GM12878 (cell line): ENCODE results near the gene UBE2QL1. TPM values are rescaled to one million over a fixed set of nuclear protein-coding genes. Genes with fewer than 3 reads are reported as not detected.

Experiments used
- ATAC-seq: fragments of 200-7000 bp; cut with Tn5 transposase; 3 replicates; pipeline ENCODE4 v1.9.1; 2020; ENCODE audit warnings: mild to moderate bottlenecking, moderate library complexity
- BruUV-seq: library from RNA; stranded (reverse); fragments of 400-500 nt; replicated peaks from 2 replicates; lab custom pipeline; 2021; lab: Mats Ljungman, UMichigan
- CTCF ChIA-PET: fragments of 300-600 bp; sonication (Branson Sonifier 250); formaldehyde crosslinking; extraction: SDS; loops from one replicate; lab custom pipeline; 2021; ENCODE audit warnings: inconsistent platforms; lab: Yijun Ruan, JAX
- POLR2A ChIA-PET: fragments of 350-600 bp; formaldehyde crosslinking; extraction: SDS; loops from one replicate; lab custom pipeline; 2021; ENCODE audit warnings: inconsistent platforms; lab: Charles Lee
- RAD21 ChIA-PET: fragments of 300-600 bp; sonication (Branson Sonifier 250); formaldehyde crosslinking; loops from one replicate; lab custom pipeline; 2023; ENCODE audit warnings: antibody characterized with exemption; ENCODE audit not compliant: unreplicated experiment; lab: Charles Lee
- SMC1A ChIA-PET: fragments of 300-600 bp; sonication (Branson Sonifier 250); formaldehyde crosslinking; loops from one replicate; lab custom pipeline; 2023; ENCODE audit not compliant: unreplicated experiment, uncharacterized antibody; lab: Charles Lee
- DNase-seq: peaks from one replicate; pipeline ENCODE4 v3.0.0-alpha.2; 2011; ENCODE audit warnings: low read depth, low spot score
- FAIRE-seq: peaks from 3 replicates; lab custom pipeline; 2011; peaks lifted over from hg19 to GRCh38; lab: Jason Lieb, UNC
- H2AFZ ChIP-seq: 2 replicates; pipeline ENCODE4 v1.6.0; 2011; ENCODE audit warnings: low read depth, low read length, control low read depth; ENCODE audit not compliant: control insufficient read depth
- H3K27ac ChIP-seq: 2 replicates; pipeline ENCODE4 v1.5.1; 2011; ENCODE audit warnings: control low read depth; ENCODE audit not compliant: control insufficient read depth, insufficient read depth
- H3K27me3 ChIP-seq, 2 experiments: replicated peaks in 1 of 2; 2 replicates each; pipeline versions ENCODE4 v1.6.0 to v1.6.1; 2011; ENCODE audit warnings: low read length in 1 of 2; ENCODE audit not compliant: control insufficient read depth in 2 of 2, insufficient read depth in 2 of 2
- H3K36me3 ChIP-seq, 2 experiments: 2 replicates each; pipeline ENCODE4 v1.5.1; 2011; ENCODE audit warnings: low read length in 1 of 2; ENCODE audit not compliant: control insufficient read depth in 2 of 2, insufficient read depth in 2 of 2
- H3K4me1 ChIP-seq: 2 replicates; pipeline ENCODE4 v1.6.1; 2011; ENCODE audit warnings: mild to moderate bottlenecking, low read length, moderate library complexity, mixed read lengths; ENCODE audit not compliant: control insufficient read depth, insufficient read depth
- H3K4me2 ChIP-seq: 2 replicates; pipeline ENCODE4 v1.6.0; 2011; ENCODE audit warnings: control low read depth; ENCODE audit not compliant: control insufficient read depth, insufficient read depth
- H3K4me3 ChIP-seq: fragments of 200-600 bp; sonication (generic); 2 replicates; pipeline ENCODE4 v1.5.1; 2016
- H3K79me2 ChIP-seq: 2 replicates; pipeline ENCODE4 v1.6.0; 2011; ENCODE audit warnings: low read length; ENCODE audit not compliant: control insufficient read depth, insufficient read depth
- H3K9ac ChIP-seq: 2 replicates; pipeline ENCODE4 v1.8.0; 2011; ENCODE audit warnings: low read length, control low read depth, mixed read lengths; ENCODE audit not compliant: control insufficient read depth, insufficient read depth
- H3K9me3 ChIP-seq: replicated peaks from 3 replicates; pipeline ENCODE4 v1.5.1; 2011; ENCODE audit warnings: mild to moderate bottlenecking, low read length; ENCODE audit not compliant: control insufficient read depth, insufficient read depth
- H4K20me1 ChIP-seq: 2 replicates; pipeline ENCODE4 v1.6.0; 2011; ENCODE audit not compliant: control insufficient read depth, insufficient read depth
- ASH2L ChIP-seq: fragments of 300-600, 200-600 bp; sonication (generic); IDR thresholded peaks from 2 replicates; pipeline ENCODE4 v1.6.1; 2017; ENCODE audit warnings: low read depth, mild to moderate bottlenecking, borderline replicate concordance
- CHD2 ChIP-seq: IDR thresholded peaks from 2 replicates; pipeline ENCODE4 v1.6.1; 2011; ENCODE audit warnings: low read depth, low read length, improper control_type of control experiment, borderline replicate concordance
- DPF2 ChIP-seq: fragments of 450-650 bp; IDR thresholded peaks from 2 replicates; pipeline ENCODE4 v1.6.1; 2017; ENCODE audit warnings: mild to moderate bottlenecking
- FOXK2 ChIP-seq: fragments of 450-650 bp; IDR thresholded peaks from 2 replicates; pipeline ENCODE4 v1.6.1; 2017; ENCODE audit warnings: mild to moderate bottlenecking, moderate library complexity
- GABPA ChIP-seq: IDR thresholded peaks from 2 replicates; pipeline ENCODE4 v1.6.1; 2014; ENCODE audit warnings: antibody characterized with exemption, low read depth, mild to moderate bottlenecking, inconsistent platforms
- IRF4 ChIP-seq: IDR thresholded peaks from 2 replicates; pipeline ENCODE4 v1.6.1; 2011; ENCODE audit warnings: low read depth, low read length
- JUND ChIP-seq: IDR thresholded peaks from 2 replicates; pipeline ENCODE4 v1.6.1; 2012; ENCODE audit warnings: low read depth, mild to moderate bottlenecking, low read length, improper control_type of control experiment, moderate library complexity
- MEF2B ChIP-seq: fragments of 450-650 bp; IDR thresholded peaks from 2 replicates; pipeline ENCODE4 v1.6.1; 2018; ENCODE audit warnings: mild to moderate bottlenecking, moderate library complexity; ENCODE audit not compliant: partially characterized antibody, poor library complexity, severe bottlenecking
- NR2C2 ChIP-seq: IDR thresholded peaks from 2 replicates; pipeline ENCODE4 v1.6.1; 2011; ENCODE audit warnings: borderline replicate concordance, low read depth; ENCODE audit not compliant: control insufficient read depth, insufficient read length
- POLR2A ChIP-seq: IDR thresholded peaks from 2 replicates; pipeline ENCODE4 v1.6.1; 2011; ENCODE audit warnings: low read depth, mild to moderate bottlenecking, low read length
- POLR2AphosphoS5 ChIP-seq: IDR thresholded peaks from 2 replicates; pipeline ENCODE4 v1.6.1; 2011; ENCODE audit warnings: mild to moderate bottlenecking, low read length, inconsistent platforms
- SMAD5 ChIP-seq: IDR thresholded peaks from 2 replicates; pipeline ENCODE4 v1.6.1; 2016; ENCODE audit warnings: antibody characterized with exemption, low read depth
- SMC3 ChIP-seq: IDR thresholded peaks from 2 replicates; pipeline ENCODE4 v1.6.1; 2011; ENCODE audit warnings: low read length, improper control_type of control experiment, borderline replicate concordance
- STAT3 ChIP-seq: IDR thresholded peaks from 2 replicates; pipeline ENCODE4 v1.6.1; 2011; ENCODE audit warnings: low read depth, low read length, improper control_type of control experiment
- ZNF217 ChIP-seq: fragments of 450-650 bp; IDR thresholded peaks from 2 replicates; pipeline ENCODE4 v1.6.1; 2017; ENCODE audit warnings: antibody characterized with exemption, mild to moderate bottlenecking
- WGBS: methylation state at CpG from one replicate; pipeline ENCODE4 v1.1.6; 2016; ENCODE audit warnings: low lambda C conversion rate; ENCODE audit not compliant: insufficient replicate concordance, insufficient coverage; ENCODE audit errors: missing lambda C conversion rate; 5-methylcytosine and 5-hydroxymethylcytosine counted together
- in situ Hi-C: fragments of 300-500 bp; cut with MboI; formaldehyde crosslinking; loops from 9 replicates; pipeline ENCODE4 v1.14.3; 2018; ENCODE audit warnings: mixed read lengths
- intact Hi-C: fragments of 100-400 bp; cut with micrococcal nuclease; formaldehyde crosslinking; loops from one replicate; pipeline ENCODE4 v1.14.2; 2022; ENCODE audit not compliant: unreplicated experiment
- polyA plus RNA-seq, 11 experiments: library from polyadenylated mRNA; depleted of rRNA in 4 of 11; unstranded in 6 of 11; stranded (reverse) in 5 of 11; fragments of >200 nt; fragmentation: Nextera tagmentation in 4 of 11; fragmentation: Illumina TruSeq in 1 of 11; extraction: Ambion mirVana in 4 of 11; extraction: Trizol in 1 of 11; gene quantifications; 1 replicate in 1 of 11; 2 replicates in 10 of 11; pipeline versions ENCODE4 v1.2.1 to v1.2.3, GENCODE V29; 2011 to 2016; ENCODE audit warnings: inconsistent platforms in 2 of 11, missing spikeins in 2 of 11, low read depth in 1 of 11
- total RNA-seq, 4 experiments: library from RNA; depleted of rRNA in 3 of 4; stranded (reverse); fragments of >200 nt in 3 of 4; fragmentation: Illumina TruSeq in 1 of 4; extraction: Trizol in 1 of 4; gene quantifications; 2 replicates each; pipeline versions ENCODE4 v1.2.1 to v1.2.3, GENCODE V29; 2013 to 2021
- TF ChIP-seq, protein P1 (sequence below): fragments of 450-650 bp; IDR thresholded peaks from 2 replicates; pipeline ENCODE4 v1.6.1; 2017; ENCODE audit warnings: mild to moderate bottlenecking, low read depth, inconsistent platforms; ENCODE audit not compliant: poor library complexity, severe bottlenecking
- TF ChIP-seq, protein P2 (sequence below): IDR thresholded peaks from 2 replicates; pipeline ENCODE4 v1.6.1; 2011; ENCODE audit warnings: low read depth, mild to moderate bottlenecking, low read length, moderate library complexity, borderline replicate concordance; ENCODE audit errors: extremely low read depth
- TF ChIP-seq, protein P3 (sequence below), 3 experiments: IDR thresholded peaks in 2 of 3; conservative IDR thresholded peaks in 1 of 3; 2 replicates each; pipeline ENCODE4 v1.5.1; 2011; ENCODE audit warnings: low read depth in 3 of 3, low read length in 3 of 3, mild to moderate bottlenecking in 3 of 3, control low read depth in 2 of 3, moderate library complexity in 2 of 3, inconsistent platforms in 1 of 3, mixed read lengths in 1 of 3; ENCODE audit not compliant: control insufficient read depth in 2 of 3, insufficient read depth in 1 of 3; ENCODE audit errors: extremely low read depth in 1 of 3

UBE2QL1 gene
- total and polyA plus RNA-seq, 10 of the 15 experiments (the other 5 are each of a cell fraction or from before 2014, with no cell fraction given) = 0.03 to 0.62 (median 0.04) TPM; not detected in 6

DNA sequence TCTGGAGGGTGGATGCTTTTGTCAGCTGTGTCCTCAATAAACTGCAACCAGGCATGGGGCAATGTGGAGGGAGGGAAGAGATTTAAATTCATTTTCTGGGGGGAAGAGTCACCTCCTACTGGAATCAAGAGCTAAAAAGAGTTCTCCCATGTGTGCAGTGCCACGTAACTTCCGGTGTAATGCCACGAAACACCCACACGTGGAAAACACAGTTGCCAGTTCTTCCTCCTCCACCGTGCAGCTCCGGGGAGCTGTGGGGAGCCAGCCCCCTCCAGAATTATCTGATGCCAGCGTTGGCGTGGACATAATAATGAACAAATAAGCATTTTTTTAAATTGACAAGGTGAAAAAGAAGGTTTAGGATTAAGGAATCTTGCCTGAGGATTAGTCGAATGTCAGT lies 38.2 kb upstream of the UBE2QL1 start (continued):
- TF ChIP-seq IRF4 (no peak), NR2C2 (no peak), CHD2 (no peak), STAT3 (no peak)
- TF ChIP-seq, protein P1, sequence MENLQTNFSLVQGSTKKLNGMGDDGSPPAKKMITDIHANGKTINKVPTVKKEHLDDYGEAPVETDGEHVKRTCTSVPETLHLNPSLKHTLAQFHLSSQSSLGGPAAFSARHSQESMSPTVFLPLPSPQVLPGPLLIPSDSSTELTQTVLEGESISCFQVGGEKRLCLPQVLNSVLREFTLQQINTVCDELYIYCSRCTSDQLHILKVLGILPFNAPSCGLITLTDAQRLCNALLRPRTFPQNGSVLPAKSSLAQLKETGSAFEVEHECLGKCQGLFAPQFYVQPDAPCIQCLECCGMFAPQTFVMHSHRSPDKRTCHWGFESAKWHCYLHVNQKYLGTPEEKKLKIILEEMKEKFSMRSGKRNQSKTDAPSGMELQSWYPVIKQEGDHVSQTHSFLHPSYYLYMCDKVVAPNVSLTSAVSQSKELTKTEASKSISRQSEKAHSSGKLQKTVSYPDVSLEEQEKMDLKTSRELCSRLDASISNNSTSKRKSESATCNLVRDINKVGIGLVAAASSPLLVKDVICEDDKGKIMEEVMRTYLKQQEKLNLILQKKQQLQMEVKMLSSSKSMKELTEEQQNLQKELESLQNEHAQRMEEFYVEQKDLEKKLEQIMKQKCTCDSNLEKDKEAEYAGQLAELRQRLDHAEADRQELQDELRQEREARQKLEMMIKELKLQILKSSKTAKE = no peak
- TF ChIP-seq, all 136 proteins: peak for 0

DNA sequence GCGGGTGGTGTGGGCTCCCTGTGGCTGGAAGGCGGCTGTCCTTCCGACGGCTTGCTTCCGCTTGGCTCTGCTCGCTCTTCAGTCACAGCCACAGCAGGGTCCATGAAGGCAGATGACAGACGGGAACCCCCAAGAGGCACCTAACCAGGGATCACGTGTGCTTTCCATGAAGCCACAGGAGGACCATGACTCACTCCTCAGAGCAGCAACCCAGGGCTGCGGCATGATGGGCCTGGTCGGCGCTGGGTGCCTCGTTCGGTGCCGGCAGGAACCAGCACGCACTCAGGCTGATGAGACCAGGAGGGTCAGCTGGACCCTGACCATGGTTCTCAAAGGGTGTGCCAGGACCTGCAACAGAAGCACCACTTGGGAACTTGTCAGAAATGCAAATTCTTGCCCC lies 37.5 kb upstream of the UBE2QL1 start:
- no TSS peak for BruUV-seq
- in situ Hi-C loops (no loop called here), intact Hi-C loops (no loop called here)
- ChIA-PET POLR2A (no interaction called here), CTCF (no interaction called here), SMC1A (no interaction called here), RAD21 (no interaction called here)
- Histone ChIP-seq H3K36me3 (no peaks in the 10 kb centered on the region), H3K4me2 (no peak overlapping the region), H3K4me3 (no peak overlapping the region), H3K27me3 (0 out of 4 replicates have a peak, but pooled peaks cover 0 to 2% of the 10 kb centered on the region in 2 experiments), H3K27ac (no peak overlapping the region), H4K20me1 (no peaks in the 10 kb centered on the region), H3K4me1 (no peaks in the 10 kb centered on the region), H3K9me3 (no peaks in the 10 kb centered on the region; the same call in 2 of the 3 replicates), H3K79me2 (no peaks in the 10 kb centered on the region), H2AFZ (no peak overlapping the region), H3K9ac (no peak overlapping the region)
- ATAC-seq (no peak), DNase-seq (no peak), FAIRE-seq (no peak)
- WGBS = 78% methylated on average over 15 of the region's 15 CpGs
- TF ChIP-seq JUND = no peak
- no peak for TF ChIP-seq GABPA
- TF ChIP-seq SMC3 = no peak
- no peak for TF ChIP-seq POLR2A
- TF ChIP-seq ASH2L = no peak
- TF ChIP-seq FOXK2 = no peak
- TF ChIP-seq, protein P2, sequence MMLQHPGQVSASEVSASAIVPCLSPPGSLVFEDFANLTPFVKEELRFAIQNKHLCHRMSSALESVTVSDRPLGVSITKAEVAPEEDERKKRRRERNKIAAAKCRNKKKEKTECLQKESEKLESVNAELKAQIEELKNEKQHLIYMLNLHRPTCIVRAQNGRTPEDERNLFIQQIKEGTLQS = no peak
- no peak for TF ChIP-seq ZNF217
- no peak for TF ChIP-seq POLR2AphosphoS5
- no peak for TF ChIP-seq SMAD5
- no peak for TF ChIP-seq DPF2
- TF ChIP-seq MEF2B = no peak
- TF ChIP-seq, protein P3, sequence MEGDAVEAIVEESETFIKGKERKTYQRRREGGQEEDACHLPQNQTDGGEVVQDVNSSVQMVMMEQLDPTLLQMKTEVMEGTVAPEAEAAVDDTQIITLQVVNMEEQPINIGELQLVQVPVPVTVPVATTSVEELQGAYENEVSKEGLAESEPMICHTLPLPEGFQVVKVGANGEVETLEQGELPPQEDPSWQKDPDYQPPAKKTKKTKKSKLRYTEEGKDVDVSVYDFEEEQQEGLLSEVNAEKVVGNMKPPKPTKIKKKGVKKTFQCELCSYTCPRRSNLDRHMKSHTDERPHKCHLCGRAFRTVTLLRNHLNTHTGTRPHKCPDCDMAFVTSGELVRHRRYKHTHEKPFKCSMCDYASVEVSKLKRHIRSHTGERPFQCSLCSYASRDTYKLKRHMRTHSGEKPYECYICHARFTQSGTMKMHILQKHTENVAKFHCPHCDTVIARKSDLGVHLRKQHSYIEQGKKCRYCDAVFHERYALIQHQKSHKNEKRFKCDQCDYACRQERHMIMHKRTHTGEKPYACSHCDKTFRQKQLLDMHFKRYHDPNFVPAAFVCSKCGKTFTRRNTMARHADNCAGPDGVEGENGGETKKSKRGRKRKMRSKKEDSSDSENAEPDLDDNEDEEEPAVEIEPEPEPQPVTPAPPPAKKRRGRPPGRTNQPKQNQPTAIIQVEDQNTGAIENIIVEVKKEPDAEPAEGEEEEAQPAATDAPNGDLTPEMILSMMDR (IDR thresholded peaks at IDR 0.05 in 2 of 3, conservative IDR thresholded peaks at IDR 0.05 in 1 of 3; ENCODE audit: control insufficient read depth in 2 of 3, extremely low read depth in 1 of 3, insufficient read depth in 1 of 3, low read depth in 3 of 3, low read length in 3 of 3) = no peak
